ENCODE measurements around the gene TAS2R40. TPM values are rescaled to one million over a fixed set of nuclear protein-coding genes. Genes with fewer than 3 reads are reported as not detected.
"Not testable (repeated sequence)": the region's sequence is repeated elsewhere in the genome, so short reads cannot be mapped to it uniquely, and the experiment has no call there.

Gene TAS2R40
- total RNA-seq, 1 donor from 2014 or later, result not detected

DNA sequence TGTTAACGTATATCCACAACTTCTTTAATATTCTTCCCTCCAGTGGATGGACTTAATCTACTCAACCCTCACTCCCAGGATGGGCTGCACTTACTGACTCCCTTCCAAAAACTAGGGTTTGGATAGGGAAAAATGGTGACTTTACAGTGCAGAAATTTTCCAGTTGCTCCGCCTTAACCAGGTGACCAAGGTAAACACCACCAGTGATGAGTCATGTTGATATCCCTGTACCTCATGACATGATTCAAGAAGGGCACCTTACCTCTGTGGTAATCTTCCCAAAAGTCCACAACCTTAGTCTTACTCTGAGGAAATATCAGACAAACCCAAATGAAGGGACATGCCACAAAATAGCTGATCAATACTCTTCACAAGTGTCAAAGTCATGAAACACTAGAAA is 37.9 kb downstream of the TAS2R40 start:
- DNase-seq (ENCODE audit: low spot score in 2 of 2), result no peak
- Histone ChIP-seq H3K4me3 (no peak overlapping the region), H3K9me3 (no peaks in the 10 kb centered on the region), H3K36me3 (no peaks in the 10 kb centered on the region), H3K4me1 (peaks cover 4 to 8% of the 10 kb centered on the region in 2 donors), H3K27ac (no peak overlapping the region), H3K27me3 (no peaks in the 10 kb centered on the region)
- TF ChIP-seq, protein P1, sequence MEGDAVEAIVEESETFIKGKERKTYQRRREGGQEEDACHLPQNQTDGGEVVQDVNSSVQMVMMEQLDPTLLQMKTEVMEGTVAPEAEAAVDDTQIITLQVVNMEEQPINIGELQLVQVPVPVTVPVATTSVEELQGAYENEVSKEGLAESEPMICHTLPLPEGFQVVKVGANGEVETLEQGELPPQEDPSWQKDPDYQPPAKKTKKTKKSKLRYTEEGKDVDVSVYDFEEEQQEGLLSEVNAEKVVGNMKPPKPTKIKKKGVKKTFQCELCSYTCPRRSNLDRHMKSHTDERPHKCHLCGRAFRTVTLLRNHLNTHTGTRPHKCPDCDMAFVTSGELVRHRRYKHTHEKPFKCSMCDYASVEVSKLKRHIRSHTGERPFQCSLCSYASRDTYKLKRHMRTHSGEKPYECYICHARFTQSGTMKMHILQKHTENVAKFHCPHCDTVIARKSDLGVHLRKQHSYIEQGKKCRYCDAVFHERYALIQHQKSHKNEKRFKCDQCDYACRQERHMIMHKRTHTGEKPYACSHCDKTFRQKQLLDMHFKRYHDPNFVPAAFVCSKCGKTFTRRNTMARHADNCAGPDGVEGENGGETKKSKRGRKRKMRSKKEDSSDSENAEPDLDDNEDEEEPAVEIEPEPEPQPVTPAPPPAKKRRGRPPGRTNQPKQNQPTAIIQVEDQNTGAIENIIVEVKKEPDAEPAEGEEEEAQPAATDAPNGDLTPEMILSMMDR (IDR thresholded peaks at IDR 0.05), result no peak
- intact Hi-C loops (cut with DNase I), result no loop called here

DNA sequence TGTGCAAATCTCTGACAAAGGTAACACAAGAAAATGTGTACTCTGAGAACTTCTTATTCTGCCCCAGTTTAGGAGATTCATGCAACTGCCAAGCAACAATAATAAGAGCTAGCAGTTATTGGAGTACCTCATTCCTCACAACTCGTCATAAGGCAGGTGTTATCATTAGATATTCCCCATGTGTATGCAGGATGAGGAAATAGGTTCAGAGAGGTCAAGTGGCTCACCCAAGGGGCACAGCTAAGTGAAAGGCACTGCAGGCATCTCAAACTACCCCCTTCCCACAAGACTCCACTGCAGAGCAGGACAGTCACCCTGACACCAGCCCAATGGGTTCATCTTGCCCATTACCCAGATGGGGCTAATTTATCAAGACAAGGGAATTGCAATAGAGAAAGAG is 40.1 kb downstream of the TAS2R40 start:
- H3K27me3 ChIP-seq, result no peaks in the 10 kb centered on the region
- no peaks in the 10 kb centered on the region for H3K9me3 ChIP-seq
- TF ChIP-seq, protein P1 (IDR thresholded peaks at IDR 0.05), result no peak
- no peak overlapping the region for H3K27ac ChIP-seq
- no peak for DNase-seq (ENCODE audit: low spot score in 2 of 2)
- H3K4me1 ChIP-seq, result peaks cover 4 to 9% of the 10 kb centered on the region in 2 donors
- no peak overlapping the region for H3K4me3 ChIP-seq
- H3K36me3 ChIP-seq, result peaks cover 0 to 2% of the 10 kb centered on the region in 2 donors
- intact Hi-C loops (cut with DNase I), result no loop called here

DNA sequence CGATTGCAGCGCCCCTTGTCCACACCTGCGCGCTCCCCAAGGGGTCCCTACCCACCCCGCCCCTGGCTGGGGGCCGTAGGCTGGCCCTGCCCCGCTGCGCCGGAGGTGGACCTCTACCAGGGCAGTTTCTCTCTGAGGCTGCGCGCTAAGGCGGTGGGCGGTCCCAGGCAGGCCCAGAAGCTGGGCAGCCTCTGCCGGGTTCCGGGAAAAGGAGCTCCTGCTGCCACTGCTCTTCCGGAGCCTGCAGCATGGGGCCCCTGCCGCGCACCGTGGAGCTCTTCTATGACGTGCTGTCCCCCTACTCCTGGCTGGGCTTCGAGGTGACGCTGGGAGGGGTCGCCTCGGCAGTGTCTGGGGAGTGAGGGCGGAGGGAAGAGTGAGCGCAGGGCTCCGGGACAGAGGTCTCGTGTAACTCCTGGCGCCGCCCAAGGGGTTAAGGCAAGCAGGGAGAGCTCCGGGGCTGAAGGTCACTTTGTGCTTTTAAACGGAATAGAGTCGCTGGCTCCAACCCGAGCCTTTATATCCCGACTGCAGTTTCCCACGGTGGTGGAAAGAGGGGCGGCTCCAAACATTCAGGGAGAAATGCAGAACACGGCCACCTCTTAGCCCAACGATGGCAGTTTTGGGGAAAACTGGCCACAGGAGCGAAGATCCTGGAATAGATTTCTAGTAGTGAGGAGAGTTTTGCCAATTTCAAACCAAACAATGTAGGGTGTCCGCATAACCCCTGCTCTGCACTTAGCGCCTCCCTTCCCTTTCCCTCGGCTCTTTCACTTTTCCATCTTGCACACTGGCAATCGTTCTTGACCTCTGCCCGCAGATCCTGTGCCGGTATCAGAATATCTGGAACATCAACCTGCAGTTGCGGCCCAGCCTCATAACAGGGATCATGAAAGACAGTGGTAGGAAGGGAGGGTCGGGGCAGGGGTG is 41.7 kb downstream of the TAS2R40 start, which contains the start of gene GSTK1:
Gene GSTK1, plus strand, starts transcription at position 176 of the 930 bp plus-strand sequence. Its CDS starts 73 bp downstream, at position 249.
- peak; percentile 33 to 90 for DNase-seq (ENCODE audit: low spot score in 2 of 2)
- H3K9me3 ChIP-seq, result no peaks in the 10 kb centered on the region
- H3K4me1 ChIP-seq, result peaks cover 4 to 9% of the 10 kb centered on the region in 2 donors
- intact Hi-C loops (cut with DNase I), result loop anchor here (1.0 kb wide), 1 partner anchor 25 kb away; the partner anchor contains the start of gene CASP2
- H3K27me3 ChIP-seq, result no peaks in the 10 kb centered on the region
- peak within 1 kb of the TSS; percentile 76 to 82 for H3K27ac ChIP-seq
- peaks cover 12 to 16% of the 10 kb centered on the region in 2 donors for H3K36me3 ChIP-seq
- TF ChIP-seq, protein P1 (IDR thresholded peaks at IDR 0.05), result no peak
- H3K4me3 ChIP-seq, result peak within 1 kb of the TSS; percentile 85 to 94

DNA sequence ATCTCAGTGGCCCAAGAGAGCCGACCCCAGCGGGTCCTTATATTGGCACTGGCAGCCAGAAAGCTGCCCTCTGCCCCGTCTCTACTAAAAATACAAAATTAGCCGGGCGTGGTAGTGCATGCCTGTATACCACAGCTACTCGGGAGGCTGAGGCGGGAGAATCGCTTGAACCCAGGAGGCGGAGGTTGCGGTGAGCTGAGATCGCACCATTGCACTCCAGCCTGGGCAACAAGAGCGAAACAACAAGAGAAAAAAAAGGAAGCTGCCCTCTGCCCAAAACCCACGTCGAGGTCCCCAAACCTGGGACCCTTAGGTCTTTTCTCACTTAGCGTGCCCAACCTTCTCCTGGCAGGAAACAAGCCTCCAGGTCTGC is 42.3 kb downstream of the TAS2R40 start:
- H3K36me3 ChIP-seq, result peaks cover 19 to 23% of the 10 kb centered on the region in 2 donors
- H3K27me3 ChIP-seq; H3K4me1 ChIP-seq; intact Hi-C loops (cut with DNase I); DNase-seq (ENCODE audit: low spot score in 2 of 2); H3K9me3 ChIP-seq: not testable (repeated sequence)
- peak overlapping the region; percentile 76 to 82 for H3K27ac ChIP-seq
- H3K4me3 ChIP-seq, result peak overlapping the region; percentile 85 to 94

DNA sequence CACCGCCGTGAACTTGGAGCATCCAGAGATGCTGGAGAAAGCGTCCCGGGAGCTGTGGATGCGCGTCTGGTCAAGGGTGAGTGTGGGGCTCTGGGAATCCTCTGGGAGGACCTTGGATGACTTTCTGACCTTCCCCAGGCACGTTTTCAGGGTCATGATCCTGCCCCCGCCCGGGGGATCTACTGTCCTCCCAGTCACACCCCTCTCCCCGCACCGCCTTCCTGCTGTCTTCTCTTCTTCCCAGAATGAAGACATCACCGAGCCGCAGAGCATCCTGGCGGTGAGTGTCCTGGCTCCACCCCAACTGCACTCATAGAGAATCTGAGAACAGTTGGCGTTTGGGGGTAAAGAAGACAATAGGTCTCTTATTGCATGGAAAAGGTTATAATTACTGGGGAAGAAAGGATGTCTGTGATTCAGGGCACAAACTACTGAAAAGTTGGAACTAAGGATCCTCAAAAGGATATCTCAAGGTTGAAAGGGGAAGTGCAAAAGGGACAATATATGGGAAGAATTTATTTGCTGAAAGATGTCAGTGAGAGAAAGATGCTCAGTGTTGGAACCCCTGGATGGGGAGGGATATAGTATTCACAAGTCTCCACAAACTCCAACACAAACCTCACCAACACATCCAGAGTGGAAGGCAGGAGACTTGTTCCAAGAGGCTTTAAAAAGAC is 43.3 kb downstream of the TAS2R40 start:
- H3K4me1 ChIP-seq, result peaks cover 4 to 9% of the 10 kb centered on the region in 2 donors
- H3K4me3 ChIP-seq, result no peak overlapping the region
- H3K27me3 ChIP-seq, result no peaks in the 10 kb centered on the region
- DNase-seq (ENCODE audit: low spot score in 2 of 2), result no peak
- intact Hi-C loops (cut with DNase I), result no loop called here
- TF ChIP-seq, protein P1 (IDR thresholded peaks at IDR 0.05), result no peak
- no peaks in the 10 kb centered on the region for H3K9me3 ChIP-seq
- peaks cover 19 to 27% of the 10 kb centered on the region in 2 donors for H3K36me3 ChIP-seq
- peak overlapping the region in 1 of 2 donors; percentile 76 for H3K27ac ChIP-seq

DNA sequence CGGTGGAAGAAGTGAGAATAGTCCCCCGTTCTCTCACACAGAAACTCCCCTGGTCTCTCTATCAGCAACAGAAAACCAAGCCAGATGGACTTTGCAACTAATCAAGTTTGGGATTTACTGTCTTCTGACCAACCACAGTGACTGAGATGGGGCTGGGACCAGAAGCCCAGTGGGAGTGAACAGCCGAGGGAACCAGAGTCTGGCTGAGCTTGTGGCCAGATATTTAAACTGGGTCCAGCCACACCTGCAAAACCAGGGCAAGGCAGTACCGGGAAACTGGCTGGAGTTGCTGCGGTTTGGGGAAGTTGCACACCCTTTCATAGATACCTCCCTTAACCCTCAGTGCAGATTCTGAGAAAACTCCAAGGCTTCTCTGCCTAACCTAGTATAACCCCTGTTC is 47.4 kb downstream of the TAS2R40 start:
- Histone ChIP-seq H3K36me3 (peaks cover 19 to 27% of the 10 kb centered on the region in 2 donors), H3K27ac (no peak overlapping the region), H3K27me3 (no peaks in the 10 kb centered on the region), H3K4me1 (peaks cover 0 to 6% of the 10 kb centered on the region in 2 donors), H3K4me3 (no peak overlapping the region), H3K9me3 (no peaks in the 10 kb centered on the region)
- no peak for DNase-seq (ENCODE audit: low spot score in 2 of 2)
- TF ChIP-seq, protein P1 (IDR thresholded peaks at IDR 0.05), result no peak
- intact Hi-C loops (cut with DNase I), result no loop called here
